ENCODE data around the gene FAM110C.

Gene FAM110C

GRCh38 chr2:51613-52012, 5.3 kb upstream of the FAM110C start:
- peaks cover 1% of the 10 kb centered on the region for H3K9me3 ChIP-seq (ENCODE audit: insufficient read depth, low read length, severe bottlenecking)
- ATAC-seq (ENCODE audit: insufficient read depth, low read depth): no peak

GRCh38 chr2:47737-48136, 1.4 kb upstream of the FAM110C start:
- Histone ChIP-seq H3K4me2 (ENCODE audit: insufficient read depth, low read length) (no peak overlapping the region), H4K20me1 (ENCODE audit: insufficient read depth, low read length) (no peaks in the 10 kb centered on the region), H3K36me3 (ENCODE audit: insufficient read depth, low read length) (no peaks in the 10 kb centered on the region), H3K9me3 (ENCODE audit: insufficient read depth, low read length, severe bottlenecking) (no peaks in the 10 kb centered on the region), H2AFZ (ENCODE audit: low read depth, low read length) (no peak overlapping the region), H3K4me3 (ENCODE audit: low read depth in 1 of 2, low read length in 2 of 2) (no peak overlapping the region), H3K27me3 (ENCODE audit: insufficient read depth, low read length, poor library complexity) (peaks cover 14% of the 10 kb centered on the region), H3K79me2 (ENCODE audit: insufficient read depth, low read length) (no peaks in the 10 kb centered on the region), H3K4me1 (ENCODE audit: insufficient read depth, low read length) (peaks cover 3% of the 10 kb centered on the region; the same call in 1 of the 2 replicates), H3K9ac (ENCODE audit: low read depth, low read length) (no peak overlapping the region), H3K27ac (ENCODE audit: low read length) (no peak overlapping the region)
- DNase-seq (no peak), ATAC-seq (ENCODE audit: insufficient read depth, low read depth) (no peak)
- TF ChIP-seq CTCF (IDR thresholded peaks at IDR 0.05; ENCODE audit: borderline replicate concordance, extremely low read depth, low read length, poor library complexity, severe bottlenecking) (no peak), EZH2 (IDR thresholded peaks at IDR 0.05; ENCODE audit: borderline replicate concordance, low read depth, low read length, severe bottlenecking) (no peak)

More at GRCh38 chr2:51613-52012, 5.3 kb upstream of the FAM110C start:
- Histone ChIP-seq H3K27me3 (ENCODE audit: insufficient read depth, low read length, poor library complexity) (peaks cover 11% of the 10 kb centered on the region), H3K79me2 (ENCODE audit: insufficient read depth, low read length) (no peaks in the 10 kb centered on the region), H3K27ac (ENCODE audit: low read length) (no peak overlapping the region), H3K36me3 (ENCODE audit: insufficient read depth, low read length) (no peaks in the 10 kb centered on the region), H4K20me1 (ENCODE audit: insufficient read depth, low read length) (no peaks in the 10 kb centered on the region), H3K4me1 (ENCODE audit: insufficient read depth, low read length) (peaks cover 2% of the 10 kb centered on the region; the same call in 1 of the 2 replicates), H3K4me2 (ENCODE audit: insufficient read depth, low read length) (no peak overlapping the region), H2AFZ (ENCODE audit: low read depth, low read length) (no peak overlapping the region), H3K9ac (ENCODE audit: low read depth, low read length) (no peak overlapping the region), H3K4me3 (ENCODE audit: low read depth in 1 of 2, low read length in 2 of 2) (no peak overlapping the region)
- TF ChIP-seq EZH2 (IDR thresholded peaks at IDR 0.05; ENCODE audit: borderline replicate concordance, low read depth, low read length, severe bottlenecking) (no peak), CTCF (IDR thresholded peaks at IDR 0.05; ENCODE audit: borderline replicate concordance, extremely low read depth, low read length, poor library complexity, severe bottlenecking) (no peak)
- no peak for DNase-seq

GRCh38 chr2:47346-47725, 1.0 kb upstream of the FAM110C start:
- TF ChIP-seq EZH2 (IDR thresholded peaks at IDR 0.05; ENCODE audit: borderline replicate concordance, low read depth, low read length, severe bottlenecking) (no peak), CTCF (IDR thresholded peaks at IDR 0.05; ENCODE audit: borderline replicate concordance, extremely low read depth, low read length, poor library complexity, severe bottlenecking) (no peak)
- Histone ChIP-seq H3K36me3 (ENCODE audit: insufficient read depth, low read length) (no peaks in the 10 kb centered on the region), H3K9ac (ENCODE audit: low read depth, low read length) (no peak overlapping the region), H2AFZ (ENCODE audit: low read depth, low read length) (no peak overlapping the region), H3K4me2 (ENCODE audit: insufficient read depth, low read length) (no peak overlapping the region), H3K79me2 (ENCODE audit: insufficient read depth, low read length) (no peaks in the 10 kb centered on the region), H3K27me3 (ENCODE audit: insufficient read depth, low read length, poor library complexity) (peaks cover 14% of the 10 kb centered on the region), H4K20me1 (ENCODE audit: insufficient read depth, low read length) (no peaks in the 10 kb centered on the region), H3K9me3 (ENCODE audit: insufficient read depth, low read length, severe bottlenecking) (no peaks in the 10 kb centered on the region), H3K4me3 (ENCODE audit: low read depth in 1 of 2, low read length in 2 of 2) (no peak overlapping the region), H3K4me1 (ENCODE audit: insufficient read depth, low read length) (peaks cover 3% of the 10 kb centered on the region; the same call in 1 of the 2 replicates), H3K27ac (ENCODE audit: low read length) (no peak overlapping the region)
- DNase-seq (no peak), ATAC-seq (ENCODE audit: insufficient read depth, low read depth) (peak; percentile 45; the same call in 1 of the 3 replicates)

- Histone ChIP-seq H2AFZ (ENCODE audit: low read depth, low read length) (no peak overlapping the region), H3K9ac (ENCODE audit: low read depth, low read length) (no peak overlapping the region), H3K27me3 (ENCODE audit: insufficient read depth, low read length, poor library complexity) (peaks cover 14% of the 10 kb centered on the region), H3K4me1 (ENCODE audit: insufficient read depth, low read length) (peaks cover 3% of the 10 kb centered on the region; the same call in 1 of the 2 replicates), H3K4me3 (ENCODE audit: low read depth in 1 of 2, low read length in 2 of 2) (no peak overlapping the region), H3K27ac (ENCODE audit: low read length) (no peak overlapping the region), H4K20me1 (ENCODE audit: insufficient read depth, low read length) (no peaks in the 10 kb centered on the region), H3K4me2 (ENCODE audit: insufficient read depth, low read length) (no peak overlapping the region; the same call in 1 of the 2 replicates), H3K79me2 (ENCODE audit: insufficient read depth, low read length) (no peaks in the 10 kb centered on the region), H3K36me3 (ENCODE audit: insufficient read depth, low read length) (no peaks in the 10 kb centered on the region), H3K9me3 (ENCODE audit: insufficient read depth, low read length, severe bottlenecking) (no peaks in the 10 kb centered on the region)
- DNase-seq: no peak
- no peak for ATAC-seq (ENCODE audit: insufficient read depth, low read depth)
- no peak for TF ChIP-seq CTCF (IDR thresholded peaks at IDR 0.05; ENCODE audit: borderline replicate concordance, extremely low read depth, low read length, poor library complexity, severe bottlenecking)
- no peak for TF ChIP-seq EZH2 (IDR thresholded peaks at IDR 0.05; ENCODE audit: borderline replicate concordance, low read depth, low read length, severe bottlenecking)
Observed at GRCh38 chr2:46131-46470, 204 bp downstream of the FAM110C start.
